Erythroblast (primary cell): Measurements from ENCODE around the gene PTGS1.

Experiments
- GATA1 ChIP-seq: IDR thresholded peaks from 2 replicates; pipeline ENCODE4 v1.6.1; 2011; ENCODE audit warnings: low read depth, mild to moderate bottlenecking, control low read depth, low read length, moderate library complexity
- POLR2A ChIP-seq: IDR thresholded peaks from 2 replicates; pipeline ENCODE4 v1.6.1; 2011; ENCODE audit warnings: mild to moderate bottlenecking, low read length

DNA sequence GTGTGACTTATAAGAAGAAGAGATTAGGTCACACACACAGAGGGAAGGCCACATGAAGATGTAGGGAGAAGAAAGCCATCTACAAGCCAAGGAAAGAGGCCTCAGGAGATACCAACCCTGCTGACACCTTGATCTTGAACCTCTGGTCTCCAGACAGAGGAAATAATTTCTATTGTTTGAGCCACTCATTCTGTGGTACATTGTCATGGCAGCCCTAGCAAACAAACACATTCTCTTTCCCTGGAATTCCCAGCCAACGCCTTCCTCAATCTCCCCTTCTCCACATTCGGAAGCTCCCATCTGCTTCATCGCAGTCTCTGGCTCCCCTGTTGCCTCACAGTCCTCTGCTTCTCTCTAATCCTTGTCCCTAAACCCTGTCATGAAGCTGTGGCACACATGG is 16.7 kb downstream of the PTGS1 start:
- no peak for TF ChIP-seq POLR2A
- TF ChIP-seq GATA1, result no peak
